ENCODE results near the gene KATNAL1.

The KATNAL1 gene

GRCh38 chr13:30156270-30156669 lies 151.1 kb downstream of the KATNAL1 start:
- Histone ChIP-seq H2AFZ (ENCODE audit: low read depth, low read length) (no peak overlapping the region), H4K8ac (ENCODE audit: low read length) (no peak overlapping the region), H3K27ac (ENCODE audit: low read length, poor library complexity, severe bottlenecking) (no peak overlapping the region), H2BK12ac (ENCODE audit: low read length in 2 of 2) (no peak overlapping the region), H3K4me3 (ENCODE audit: insufficient read depth in 1 of 2, low read depth in 1 of 2, low read length in 2 of 2) (no peak overlapping the region), H3K79me1 (replicated peaks; ENCODE audit: low read length, poor library complexity, severe bottlenecking) (no peaks in the 10 kb centered on the region), H2BK5ac (ENCODE audit: low read depth, low read length, poor library complexity, severe bottlenecking) (no peak overlapping the region), H3K14ac (ENCODE audit: low read length in 2 of 2) (no peak overlapping the region), H4K91ac (ENCODE audit: low read length) (no peak overlapping the region), H3K9me3 (ENCODE audit: control insufficient read depth, low read length) (no peaks in the 10 kb centered on the region), H2BK120ac (ENCODE audit: low read depth, low read length) (no peak overlapping the region), H2AK5ac (ENCODE audit: low read length, severe bottlenecking) (no peak overlapping the region), H3K9ac (ENCODE audit: low read length) (no peak overlapping the region), H3K18ac (ENCODE audit: low read depth in 1 of 2, low read length in 2 of 2) (no peak overlapping the region), H3K36me3 (ENCODE audit: control insufficient read depth in 1 of 2, insufficient read depth in 2 of 2, low read depth in 1 of 2, low read length in 2 of 2) (no peaks in the 10 kb centered on the region), H3K4ac (ENCODE audit: low read depth in 1 of 2, low read length in 2 of 2) (no peak overlapping the region), H3K4me1 (ENCODE audit: control insufficient read depth, insufficient read depth, low read depth, low read length) (peaks cover 8% of the 10 kb centered on the region), H3K23ac (ENCODE audit: low read length in 2 of 2) (no peak overlapping the region), H3K27me3 (ENCODE audit: control insufficient read depth in 1 of 2, insufficient read depth in 1 of 2, low read length in 2 of 2) (peaks cover 4 to 68% of the 10 kb centered on the region in 2 experiments), H3K4me2 (ENCODE audit: low read length, poor library complexity, severe bottlenecking) (no peak overlapping the region), H2BK15ac (ENCODE audit: low read depth, poor library complexity, severe bottlenecking) (no peak overlapping the region)
- WGBS, result 57% methylated on average over 6 of the region's 6 CpGs
- no peak for DNase-seq

- Histone ChIP-seq H2BK12ac (ENCODE audit: low read length in 2 of 2) (no peak overlapping the region), H3K4ac (ENCODE audit: low read depth in 1 of 2, low read length in 2 of 2) (no peak overlapping the region), H3K27me3 (ENCODE audit: control insufficient read depth in 1 of 2, insufficient read depth in 1 of 2, low read length in 2 of 2) (peaks cover 4 to 74% of the 10 kb centered on the region in 2 experiments), H3K4me1 (ENCODE audit: control insufficient read depth, insufficient read depth, low read depth, low read length) (peaks cover 12% of the 10 kb centered on the region), H2BK120ac (ENCODE audit: low read depth, low read length) (no peak overlapping the region), H3K23ac (ENCODE audit: low read length in 2 of 2) (no peak overlapping the region), H3K4me2 (ENCODE audit: low read length, poor library complexity, severe bottlenecking) (no peak overlapping the region), H3K4me3 (ENCODE audit: insufficient read depth in 1 of 2, low read depth in 1 of 2, low read length in 2 of 2) (no peak overlapping the region), H2AK5ac (ENCODE audit: low read length, severe bottlenecking) (no peak overlapping the region), H3K9ac (ENCODE audit: low read length) (no peak overlapping the region), H3K27ac (ENCODE audit: low read length, poor library complexity, severe bottlenecking) (no peak overlapping the region), H3K14ac (ENCODE audit: low read length in 2 of 2) (no peak overlapping the region), H2BK5ac (ENCODE audit: low read depth, low read length, poor library complexity, severe bottlenecking) (no peak overlapping the region), H4K91ac (ENCODE audit: low read length) (no peak overlapping the region), H4K8ac (ENCODE audit: low read length) (no peak overlapping the region), H2BK15ac (ENCODE audit: low read depth, poor library complexity, severe bottlenecking) (no peak overlapping the region), H2AFZ (ENCODE audit: low read depth, low read length) (no peak overlapping the region), H3K9me3 (ENCODE audit: control insufficient read depth, low read length) (no peaks in the 10 kb centered on the region), H3K36me3 (ENCODE audit: control insufficient read depth in 1 of 2, insufficient read depth in 2 of 2, low read depth in 1 of 2, low read length in 2 of 2) (no peaks in the 10 kb centered on the region), H3K79me1 (replicated peaks; ENCODE audit: low read length, poor library complexity, severe bottlenecking) (no peaks in the 10 kb centered on the region), H3K18ac (ENCODE audit: low read depth in 1 of 2, low read length in 2 of 2) (no peak overlapping the region)
- no peak for DNase-seq
- WGBS, result 92% methylated on average over 10 of the region's 10 CpGs
Observed at GRCh38 chr13:30154931-30155330, 152.4 kb downstream of the KATNAL1 start.

GRCh38 chr13:30154531-30154930 lies 152.8 kb downstream of the KATNAL1 start:
- H3K4me3 ChIP-seq (ENCODE audit: insufficient read depth in 1 of 2, low read depth in 1 of 2, low read length in 2 of 2), result no peak overlapping the region
- no peak overlapping the region for H2BK12ac ChIP-seq (ENCODE audit: low read length in 2 of 2)
- no peak overlapping the region for H3K14ac ChIP-seq (ENCODE audit: low read length in 2 of 2)
- H3K23ac ChIP-seq (ENCODE audit: low read length in 2 of 2), result no peak overlapping the region
- peaks cover 12% of the 10 kb centered on the region for H3K4me1 ChIP-seq (ENCODE audit: control insufficient read depth, insufficient read depth, low read depth, low read length)
- H3K36me3 ChIP-seq (ENCODE audit: control insufficient read depth in 1 of 2, insufficient read depth in 2 of 2, low read depth in 1 of 2, low read length in 2 of 2), result no peaks in the 10 kb centered on the region
- H2BK15ac ChIP-seq (ENCODE audit: low read depth, poor library complexity, severe bottlenecking), result no peak overlapping the region
- no peak overlapping the region for H3K4ac ChIP-seq (ENCODE audit: low read depth in 1 of 2, low read length in 2 of 2)
- H3K79me1 ChIP-seq (replicated peaks; ENCODE audit: low read length, poor library complexity, severe bottlenecking), result no peaks in the 10 kb centered on the region
- H3K9me3 ChIP-seq (ENCODE audit: control insufficient read depth, low read length), result no peaks in the 10 kb centered on the region
- no peak overlapping the region for H2BK120ac ChIP-seq (ENCODE audit: low read depth, low read length)
- H3K4me2 ChIP-seq (ENCODE audit: low read length, poor library complexity, severe bottlenecking), result no peak overlapping the region
- WGBS, result 95% methylated on average over 19 of the region's 20 CpGs
- H2BK5ac ChIP-seq (ENCODE audit: low read depth, low read length, poor library complexity, severe bottlenecking), result no peak overlapping the region
- H2AFZ ChIP-seq (ENCODE audit: low read depth, low read length), result no peak overlapping the region
- no peak overlapping the region for H4K8ac ChIP-seq (ENCODE audit: low read length)
- H2AK5ac ChIP-seq (ENCODE audit: low read length, severe bottlenecking), result no peak overlapping the region
- H3K9ac ChIP-seq (ENCODE audit: low read length), result no peak overlapping the region
- no peak overlapping the region for H3K27ac ChIP-seq (ENCODE audit: low read length, poor library complexity, severe bottlenecking)
- no peak overlapping the region for H4K91ac ChIP-seq (ENCODE audit: low read length)
- no peak for DNase-seq
- H3K18ac ChIP-seq (ENCODE audit: low read depth in 1 of 2, low read length in 2 of 2), result no peak overlapping the region
- H3K27me3 ChIP-seq (ENCODE audit: control insufficient read depth in 1 of 2, insufficient read depth in 1 of 2, low read length in 2 of 2), result peaks cover 4 to 78% of the 10 kb centered on the region in 2 experiments

GRCh38 chr13:30153545-30154426 lies 153.6 kb downstream of the KATNAL1 start:
- H3K18ac ChIP-seq (ENCODE audit: low read depth in 1 of 2, low read length in 2 of 2), result no peak overlapping the region
- H2BK5ac ChIP-seq (ENCODE audit: low read depth, low read length, poor library complexity, severe bottlenecking), result no peak overlapping the region
- peaks cover 4 to 80% of the 10 kb centered on the region in 2 experiments for H3K27me3 ChIP-seq (ENCODE audit: control insufficient read depth in 1 of 2, insufficient read depth in 1 of 2, low read length in 2 of 2)
- H2BK15ac ChIP-seq (ENCODE audit: low read depth, poor library complexity, severe bottlenecking), result no peak overlapping the region
- no peak overlapping the region for H4K8ac ChIP-seq (ENCODE audit: low read length)
- DNase-seq, result no peak
- no peak overlapping the region for H3K23ac ChIP-seq (ENCODE audit: low read length in 2 of 2)
- H3K9me3 ChIP-seq (ENCODE audit: control insufficient read depth, low read length), result no peaks in the 10 kb centered on the region
- H3K4me3 ChIP-seq (ENCODE audit: insufficient read depth in 1 of 2, low read depth in 1 of 2, low read length in 2 of 2), result no peak overlapping the region
- no peak overlapping the region for H3K27ac ChIP-seq (ENCODE audit: low read length, poor library complexity, severe bottlenecking)
- H3K79me1 ChIP-seq (replicated peaks; ENCODE audit: low read length, poor library complexity, severe bottlenecking), result no peaks in the 10 kb centered on the region
- 83% methylated on average over 35 of the region's 35 CpGs for WGBS
- no peak overlapping the region for H2BK120ac ChIP-seq (ENCODE audit: low read depth, low read length)
- no peak overlapping the region for H2BK12ac ChIP-seq (ENCODE audit: low read length in 2 of 2)
- no peak overlapping the region for H3K14ac ChIP-seq (ENCODE audit: low read length in 2 of 2)
- no peak overlapping the region for H3K9ac ChIP-seq (ENCODE audit: low read length)
- H2AFZ ChIP-seq (ENCODE audit: low read depth, low read length), result no peak overlapping the region
- no peak overlapping the region for H2AK5ac ChIP-seq (ENCODE audit: low read length, severe bottlenecking)
- H3K4me2 ChIP-seq (ENCODE audit: low read length, poor library complexity, severe bottlenecking), result no peak overlapping the region
- no peaks in the 10 kb centered on the region for H3K36me3 ChIP-seq (ENCODE audit: control insufficient read depth in 1 of 2, insufficient read depth in 2 of 2, low read depth in 1 of 2, low read length in 2 of 2)
- peaks cover 9% of the 10 kb centered on the region for H3K4me1 ChIP-seq (ENCODE audit: control insufficient read depth, insufficient read depth, low read depth, low read length)
- no peak overlapping the region for H3K4ac ChIP-seq (ENCODE audit: low read depth in 1 of 2, low read length in 2 of 2)
- H4K91ac ChIP-seq (ENCODE audit: low read length), result no peak overlapping the region
